Common myeloid progenitor, CD34-positive (primary cell): Measurements from ENCODE around the gene ABCG5.

Source experiments
- CTCF ChIA-PET: fragments of 350-600 bp; sonication (Branson Sonifier 250); formaldehyde crosslinking; loops from one replicate; lab custom pipeline; 2021; ENCODE audit warnings: antibody characterized with exemption; lab: Charles Lee
- POLR2A ChIA-PET: fragments of 350-600 bp; sonication (Branson Sonifier 250); formaldehyde crosslinking; loops from one replicate; lab custom pipeline; 2021; ENCODE audit warnings: antibody characterized with exemption; lab: Charles Lee
- DNase-seq, 3 donors: peaks; one replicate each; pipeline versions ENCODE4 v3.0.0 to v3.0.0-alpha.2; 2013
- H3K27ac ChIP-seq, 2 experiments: 1 replicate in 1 of 2; 2 replicates in 1 of 2; pipeline ENCODE4 v1.7.0; 2013; ENCODE audit warnings: inconsistent platforms in 2 of 2, low read length in 2 of 2, mild to moderate bottlenecking in 2 of 2, low read depth in 1 of 2, moderate library complexity in 1 of 2; ENCODE audit not compliant: severe bottlenecking in 2 of 2, insufficient read depth in 1 of 2, poor library complexity in 1 of 2
- H3K27me3 ChIP-seq, 5 experiments: replicated peaks in 2 of 5; 1 replicate in 3 of 5; 2 replicates in 2 of 5; pipeline versions ENCODE4 v1.6.1 to v1.7.0; 2013; ENCODE audit warnings: low read length in 4 of 5, mild to moderate bottlenecking in 2 of 5, moderate library complexity in 2 of 5, inconsistent platforms in 1 of 5; ENCODE audit not compliant: insufficient read depth in 5 of 5, control insufficient read depth in 4 of 5
- H3K36me3 ChIP-seq, 4 experiments: 1 replicate in 2 of 4; 2 replicates in 2 of 4; pipeline versions ENCODE4 v1.6.1 to v1.7.0; 2013; ENCODE audit warnings: low read length in 3 of 4, control low read depth in 1 of 4, mild to moderate bottlenecking in 1 of 4; ENCODE audit not compliant: control insufficient read depth in 4 of 4, insufficient read depth in 4 of 4
- H3K4me1 ChIP-seq, 4 experiments: 1 replicate in 3 of 4; 2 replicates in 1 of 4; pipeline versions ENCODE4 v1.6.1 to v1.7.1; 2013; ENCODE audit warnings: low read length in 3 of 4, mild to moderate bottlenecking in 3 of 4, control low read depth in 1 of 4, inconsistent platforms in 1 of 4, moderate library complexity in 1 of 4; ENCODE audit not compliant: control insufficient read depth in 4 of 4, insufficient read depth in 4 of 4; ENCODE audit errors: control extremely low read depth in 1 of 4
- H3K4me3 ChIP-seq, 7 experiments: 1 replicate in 4 of 7; 2 replicates in 3 of 7; pipeline versions ENCODE4 v1.5.1 to v1.7.0; 2013; ENCODE audit warnings: mild to moderate bottlenecking in 7 of 7, low read length in 6 of 7, moderate library complexity in 6 of 7, inconsistent platforms in 2 of 7, low read depth in 2 of 7, control low read depth in 1 of 7; ENCODE audit not compliant: insufficient read depth in 4 of 7, control insufficient read depth in 1 of 7; ENCODE audit errors: extremely low read depth in 1 of 7
- H3K9me3 ChIP-seq, 5 experiments: 1 replicate in 4 of 5; 2 replicates in 1 of 5; pipeline versions ENCODE4 v1.6.1 to v1.7.1; 2013; ENCODE audit warnings: low read length in 4 of 5, mild to moderate bottlenecking in 2 of 5, inconsistent platforms in 1 of 5, low read depth in 1 of 5, moderate library complexity in 1 of 5; ENCODE audit not compliant: control insufficient read depth in 4 of 5, insufficient read depth in 2 of 5; ENCODE audit errors: control extremely low read depth in 1 of 5
- WGBS: methylation state at CpG from one replicate; pipeline ENCODE4 v1.1.5; 2013; ENCODE audit not compliant: insufficient coverage; 5-methylcytosine and 5-hydroxymethylcytosine counted together

The ABCG5 gene

GRCh38 chr2:43842866-43843226 lies 4.2 kb upstream of the ABCG5 start:
- no peaks in the 10 kb centered on the region for H3K4me1 ChIP-seq
- DNase-seq, result no peak
- peaks cover 0 to 6% (median 2%) of the 10 kb centered on the region in 5 experiments for H3K27me3 ChIP-seq
- ChIA-PET CTCF (no interaction called here), POLR2A (no interaction called here)
- 100% methylated on average over 8 of the region's 9 CpGs for WGBS
- no peak overlapping the region for H3K4me3 ChIP-seq
- H3K27ac ChIP-seq, result no peak overlapping the region
- no peaks in the 10 kb centered on the region for H3K9me3 ChIP-seq
- no peaks in the 10 kb centered on the region for H3K36me3 ChIP-seq

GRCh38 chr2:43841949-43842865 lies 3.6 kb upstream of the ABCG5 start:
- Histone ChIP-seq H3K4me3 (no peak overlapping the region), H3K27ac (no peak overlapping the region), H3K36me3 (no peaks in the 10 kb centered on the region), H3K27me3 (peaks cover 0 to 6% (median 2%) of the 10 kb centered on the region in 5 experiments), H3K9me3 (no peaks in the 10 kb centered on the region), H3K4me1 (no peaks in the 10 kb centered on the region)
- CTCF ChIA-PET, result no interaction called here
- WGBS, result 98% methylated on average over 10 of the region's 14 CpGs
- DNase-seq, result no peak
- POLR2A ChIA-PET, result no interaction called here

GRCh38 chr2:43840965-43841364 lies 2.3 kb upstream of the ABCG5 start:
- Histone ChIP-seq H3K27ac (no peak overlapping the region), H3K9me3 (no peaks in the 10 kb centered on the region), H3K36me3 (no peaks in the 10 kb centered on the region), H3K4me1 (no peaks in the 10 kb centered on the region), H3K27me3 (peaks cover 0 to 6% (median 0%) of the 10 kb centered on the region in 5 experiments), H3K4me3 (no peak overlapping the region)
- 96% methylated on average over 5 of the region's 5 CpGs for WGBS
- DNase-seq, result no peak
- CTCF ChIA-PET, result no interaction called here
- POLR2A ChIA-PET, result no interaction called here

GRCh38 chr2:43839776-43840564 lies 1.3 kb upstream of the ABCG5 start:
- Histone ChIP-seq H3K4me1 (no peaks in the 10 kb centered on the region), H3K36me3 (no peaks in the 10 kb centered on the region), H3K9me3 (no peaks in the 10 kb centered on the region), H3K4me3 (no peak overlapping the region), H3K27me3 (peaks cover 0 to 6% (median 0%) of the 10 kb centered on the region in 5 experiments), H3K27ac (no peak overlapping the region)
- POLR2A ChIA-PET, result no interaction called here
- WGBS, result 76% methylated on average over 5 of the region's 14 CpGs
- CTCF ChIA-PET, result no interaction called here
- no peak for DNase-seq

- WGBS, result 97% methylated on average over 18 of the region's 21 CpGs
- no peak overlapping the region for H3K4me3 ChIP-seq
- DNase-seq, result no peak
- H3K27ac ChIP-seq, result no peak overlapping the region
- H3K4me1 ChIP-seq, result no peaks in the 10 kb centered on the region
- ChIA-PET CTCF (no interaction called here), POLR2A (no interaction called here)
- no peaks in the 10 kb centered on the region for H3K36me3 ChIP-seq
- H3K9me3 ChIP-seq, result no peaks in the 10 kb centered on the region
- peaks cover 0 to 6% (median 0%) of the 10 kb centered on the region in 5 experiments for H3K27me3 ChIP-seq
Measured at GRCh38 chr2:43837831-43838559, 644 bp downstream of the ABCG5 start.

GRCh38 chr2:43837033-43837432 lies 1.6 kb downstream of the ABCG5 start:
- ChIA-PET CTCF (interaction anchor here (0.7 kb wide), 1 partner anchor 658 kb away, joined by 3 read pairs; no protein-coding TSS in a partner anchor), POLR2A (no interaction called here)
- H3K27me3 ChIP-seq, result peaks cover 4 to 7% (median 6%) of the 10 kb centered on the region in 5 experiments
- H3K36me3 ChIP-seq, result no peaks in the 10 kb centered on the region
- no peak for DNase-seq
- no peak overlapping the region for H3K4me3 ChIP-seq
- no peaks in the 10 kb centered on the region for H3K9me3 ChIP-seq
- H3K27ac ChIP-seq, result no peak overlapping the region
- WGBS, result no CpG with 5 or more reads among the region's 4 CpGs
- peaks cover 0 to 2% (median under 1%) of the 10 kb centered on the region in 4 experiments for H3K4me1 ChIP-seq
